Adrenal gland (tissue), 5 donors: ENCODE results near the gene TSPAN16.

ENCODE experiments used
- POLR2A ChIP-seq, 2 donors: fragments of 450-650 bp; IDR thresholded peaks; one replicate each; pipeline ENCODE4 v1.6.1; 2017; ENCODE audit warnings: antibody characterized with exemption in 2 of 2, mild to moderate bottlenecking in 2 of 2, moderate library complexity in 1 of 2
- TF ChIP-seq, protein P1 (sequence below), 6 experiments: fragments of 450-650 bp in 4 of 6; fragments of 200-600 bp in 2 of 6; sonication (generic) in 1 of 6; IDR thresholded peaks; 1 replicate in 5 of 6; 2 replicates in 1 of 6; pipeline versions ENCODE4 v1.5.1 to v1.8.0; 2016 to 2021; ENCODE audit warnings: antibody characterized with exemption in 6 of 6, mild to moderate bottlenecking in 2 of 6, moderate library complexity in 1 of 6
- donor health status: DM: no; HTN: no; CAD: no.

GRCh38 chr19:11284515-11284914, 11.4 kb upstream of the TSPAN16 start:
- TF ChIP-seq, protein P1, sequence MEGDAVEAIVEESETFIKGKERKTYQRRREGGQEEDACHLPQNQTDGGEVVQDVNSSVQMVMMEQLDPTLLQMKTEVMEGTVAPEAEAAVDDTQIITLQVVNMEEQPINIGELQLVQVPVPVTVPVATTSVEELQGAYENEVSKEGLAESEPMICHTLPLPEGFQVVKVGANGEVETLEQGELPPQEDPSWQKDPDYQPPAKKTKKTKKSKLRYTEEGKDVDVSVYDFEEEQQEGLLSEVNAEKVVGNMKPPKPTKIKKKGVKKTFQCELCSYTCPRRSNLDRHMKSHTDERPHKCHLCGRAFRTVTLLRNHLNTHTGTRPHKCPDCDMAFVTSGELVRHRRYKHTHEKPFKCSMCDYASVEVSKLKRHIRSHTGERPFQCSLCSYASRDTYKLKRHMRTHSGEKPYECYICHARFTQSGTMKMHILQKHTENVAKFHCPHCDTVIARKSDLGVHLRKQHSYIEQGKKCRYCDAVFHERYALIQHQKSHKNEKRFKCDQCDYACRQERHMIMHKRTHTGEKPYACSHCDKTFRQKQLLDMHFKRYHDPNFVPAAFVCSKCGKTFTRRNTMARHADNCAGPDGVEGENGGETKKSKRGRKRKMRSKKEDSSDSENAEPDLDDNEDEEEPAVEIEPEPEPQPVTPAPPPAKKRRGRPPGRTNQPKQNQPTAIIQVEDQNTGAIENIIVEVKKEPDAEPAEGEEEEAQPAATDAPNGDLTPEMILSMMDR (IDR thresholded peaks at IDR 0.05) = no peak
- no peak for TF ChIP-seq POLR2A (IDR thresholded peaks at IDR 0.05)
